ENCODE measurements around the gene FGF8.

DNA sequence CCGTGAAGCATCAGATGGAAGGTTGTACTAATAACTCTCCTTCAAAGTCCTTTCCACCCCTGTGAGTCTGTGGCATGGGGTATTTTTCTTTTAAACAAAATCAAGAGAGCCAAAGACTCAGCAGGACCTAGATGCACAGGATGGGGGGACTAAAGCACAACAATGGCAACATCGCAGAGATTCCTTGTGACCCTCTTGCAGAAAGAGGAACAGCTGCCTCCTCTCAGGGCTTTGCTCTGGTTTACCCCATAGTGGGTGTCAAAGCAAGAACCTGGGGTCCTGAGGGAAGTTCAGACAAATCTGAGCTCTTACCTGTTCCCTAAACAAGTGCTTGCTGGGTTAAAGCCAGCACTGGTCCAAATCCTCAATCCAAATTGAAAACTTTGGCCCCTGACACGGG lies 39.2 kb downstream of the FGF8 start:
- TF ChIP-seq GABPB1 (CRISPR knock-in tag; IDR thresholded peaks at IDR 0.05), result no peak
- no peak for TF ChIP-seq EP300 (IDR thresholded peaks at IDR 0.05; ENCODE audit: low read length)
- TF ChIP-seq, protein P1, sequence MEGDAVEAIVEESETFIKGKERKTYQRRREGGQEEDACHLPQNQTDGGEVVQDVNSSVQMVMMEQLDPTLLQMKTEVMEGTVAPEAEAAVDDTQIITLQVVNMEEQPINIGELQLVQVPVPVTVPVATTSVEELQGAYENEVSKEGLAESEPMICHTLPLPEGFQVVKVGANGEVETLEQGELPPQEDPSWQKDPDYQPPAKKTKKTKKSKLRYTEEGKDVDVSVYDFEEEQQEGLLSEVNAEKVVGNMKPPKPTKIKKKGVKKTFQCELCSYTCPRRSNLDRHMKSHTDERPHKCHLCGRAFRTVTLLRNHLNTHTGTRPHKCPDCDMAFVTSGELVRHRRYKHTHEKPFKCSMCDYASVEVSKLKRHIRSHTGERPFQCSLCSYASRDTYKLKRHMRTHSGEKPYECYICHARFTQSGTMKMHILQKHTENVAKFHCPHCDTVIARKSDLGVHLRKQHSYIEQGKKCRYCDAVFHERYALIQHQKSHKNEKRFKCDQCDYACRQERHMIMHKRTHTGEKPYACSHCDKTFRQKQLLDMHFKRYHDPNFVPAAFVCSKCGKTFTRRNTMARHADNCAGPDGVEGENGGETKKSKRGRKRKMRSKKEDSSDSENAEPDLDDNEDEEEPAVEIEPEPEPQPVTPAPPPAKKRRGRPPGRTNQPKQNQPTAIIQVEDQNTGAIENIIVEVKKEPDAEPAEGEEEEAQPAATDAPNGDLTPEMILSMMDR (IDR thresholded peaks at IDR 0.05 in 2 of 3, conservative IDR thresholded peaks at IDR 0.05 in 1 of 3; ENCODE audit: insufficient read depth in 2 of 3, low read depth in 1 of 3, low read length in 3 of 3), result no peak
- TF ChIP-seq, protein P2, sequence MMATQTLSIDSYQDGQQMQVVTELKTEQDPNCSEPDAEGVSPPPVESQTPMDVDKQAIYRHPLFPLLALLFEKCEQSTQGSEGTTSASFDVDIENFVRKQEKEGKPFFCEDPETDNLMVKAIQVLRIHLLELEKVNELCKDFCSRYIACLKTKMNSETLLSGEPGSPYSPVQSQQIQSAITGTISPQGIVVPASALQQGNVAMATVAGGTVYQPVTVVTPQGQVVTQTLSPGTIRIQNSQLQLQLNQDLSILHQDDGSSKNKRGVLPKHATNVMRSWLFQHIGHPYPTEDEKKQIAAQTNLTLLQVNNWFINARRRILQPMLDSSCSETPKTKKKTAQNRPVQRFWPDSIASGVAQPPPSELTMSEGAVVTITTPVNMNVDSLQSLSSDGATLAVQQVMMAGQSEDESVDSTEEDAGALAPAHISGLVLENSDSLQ (IDR thresholded peaks at IDR 0.05), result no peak
- no peak for TF ChIP-seq ZNF311 (CRISPR knock-in tag; IDR thresholded peaks at IDR 0.05)
- TF ChIP-seq SRSF9 (IDR thresholded peaks at IDR 0.05; ENCODE audit: borderline replicate concordance, low read depth, low read length), result no peak
- TF ChIP-seq MTF1 (CRISPR knock-in tag; IDR thresholded peaks at IDR 0.05; ENCODE audit: borderline replicate concordance), result no peak
- TF ChIP-seq ESRRA (IDR thresholded peaks at IDR 0.05; ENCODE audit: borderline replicate concordance, low read depth), result no peak
- no peak for TF ChIP-seq BCOR (IDR thresholded peaks at IDR 0.05)
- TF ChIP-seq, protein P3, sequence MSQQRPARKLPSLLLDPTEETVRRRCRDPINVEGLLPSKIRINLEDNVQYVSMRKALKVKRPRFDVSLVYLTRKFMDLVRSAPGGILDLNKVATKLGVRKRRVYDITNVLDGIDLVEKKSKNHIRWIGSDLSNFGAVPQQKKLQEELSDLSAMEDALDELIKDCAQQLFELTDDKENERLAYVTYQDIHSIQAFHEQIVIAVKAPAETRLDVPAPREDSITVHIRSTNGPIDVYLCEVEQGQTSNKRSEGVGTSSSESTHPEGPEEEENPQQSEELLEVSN (IDR thresholded peaks at IDR 0.05; ENCODE audit: borderline replicate concordance in 1 of 2, extremely low read depth in 1 of 2, insufficient read depth in 1 of 2, insufficient read length in 1 of 2, low read depth in 1 of 2, low read length in 1 of 2, poor library complexity in 1 of 2, severe bottlenecking in 1 of 2), result no peak

Measured in K562 (cell line).